NB4 (cell line): ENCODE data around the gene DYNC1H1.
A peak's percentile ranks its signal among the peaks of the same experiment; 100 is the strongest.

Experiments
- DNase-seq: peaks from one replicate; pipeline ENCODE4 v3.0.0; 2010; ENCODE audit warnings: low read depth
- H3K4me3 ChIP-seq: one replicate; pipeline ENCODE4 v1.5.1; 2011; ENCODE audit warnings: mild to moderate bottlenecking, low read depth, low read length, moderate library complexity
- CTCF ChIP-seq: IDR thresholded peaks from one replicate; pipeline ENCODE4 v1.5.1; 2012; ENCODE audit warnings: low read depth, low read length
- MAX ChIP-seq: IDR thresholded peaks from 2 replicates; pipeline ENCODE4 v1.6.1; 2011; ENCODE audit warnings: low read depth, low read length
- MYC ChIP-seq: IDR thresholded peaks from 2 replicates; pipeline ENCODE4 v1.6.1; 2011; ENCODE audit warnings: low read depth, low read length
- POLR2A ChIP-seq: IDR thresholded peaks from 2 replicates; pipeline ENCODE4 v1.6.1; 2011; ENCODE audit warnings: mild to moderate bottlenecking; ENCODE audit not compliant: insufficient read length; ENCODE audit errors: extremely low read depth

DYNC1H1 gene

GRCh38 chr14:101937926-101938767 lies 26.2 kb upstream of the DYNC1H1 start:
- H3K4me3 ChIP-seq: no peak overlapping the region
- TF ChIP-seq CTCF (no peak), MAX (no peak), MYC (no peak), POLR2A (no peak)
- DNase-seq: no peak

GRCh38 chr14:101939646-101940170 lies 24.7 kb upstream of the DYNC1H1 start:
- H3K4me3 ChIP-seq: no peak overlapping the region
- no peak for DNase-seq
- TF ChIP-seq CTCF (no peak), POLR2A (no peak), MYC (no peak), MAX (no peak)

- H3K4me3 ChIP-seq: no peak overlapping the region
- no peak for DNase-seq
- TF ChIP-seq MAX: no peak
- TF ChIP-seq CTCF: no peak
- TF ChIP-seq MYC: no peak
Measured at GRCh38 chr14:101944451-101944850, 19.9 kb upstream of the DYNC1H1 start.

GRCh38 chr14:101945171-101945570 lies 19.2 kb upstream of the DYNC1H1 start:
- H3K4me3 ChIP-seq: no peak overlapping the region
- TF ChIP-seq POLR2A (no peak), MAX (no peak), CTCF (no peak), MYC (no peak)
- DNase-seq: no peak

- H3K4me3 ChIP-seq: peak overlapping the region; percentile 90
- no peak for DNase-seq
- TF ChIP-seq CTCF (no peak), MAX (no peak), MYC (no peak), POLR2A (no peak)
Measured at GRCh38 chr14:101947577-101947903, 16.8 kb upstream of the DYNC1H1 start.
